COR-L47 (cell line): ENCODE measurements around the gene CARD11.

Experiments used
- DNase-seq: peaks from one replicate; lab custom pipeline; 2025; lab: John Stamatoyannopoulos, UW

CARD11 gene

DNA sequence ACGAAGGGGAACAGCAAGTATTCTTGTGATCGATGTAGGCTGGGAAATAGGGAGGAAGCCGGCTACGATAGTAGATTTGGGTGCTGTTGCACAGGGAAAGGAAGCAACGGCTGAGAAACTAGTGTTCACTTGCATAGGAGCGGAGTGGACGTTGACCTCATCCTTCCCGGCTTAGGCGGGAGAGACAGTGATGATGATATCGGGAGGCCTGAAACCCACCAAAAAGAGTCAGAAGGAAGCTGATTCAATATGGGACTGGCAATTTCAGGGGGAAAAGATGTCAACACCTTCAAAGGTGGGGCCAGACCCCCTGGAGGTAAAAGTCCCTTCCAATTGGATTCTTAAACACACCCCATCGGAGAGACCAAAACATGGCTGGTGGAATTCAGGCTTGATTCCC lies 61.3 kb downstream of the CARD11 start:
- DNase-seq, result no peak

DNA sequence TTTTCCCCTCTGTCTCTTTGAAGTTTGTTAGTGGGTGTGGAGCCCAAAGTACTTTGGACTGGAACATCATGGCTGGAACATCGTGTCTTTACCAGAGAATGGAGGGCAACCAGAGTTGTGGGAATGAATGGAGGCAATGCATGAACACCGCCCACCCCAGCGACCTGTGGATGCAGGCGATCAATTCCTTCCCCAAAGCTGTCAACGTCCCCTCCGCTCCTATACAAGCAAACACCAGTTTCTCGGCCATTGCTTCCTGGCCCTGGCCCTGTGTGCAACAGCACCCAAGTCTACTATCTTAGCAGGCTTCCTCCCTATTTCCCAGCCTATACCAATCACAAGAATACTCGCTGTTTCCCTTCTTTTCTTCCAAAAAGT lies 62.6 kb downstream of the CARD11 start:
- no peak for DNase-seq

DNA sequence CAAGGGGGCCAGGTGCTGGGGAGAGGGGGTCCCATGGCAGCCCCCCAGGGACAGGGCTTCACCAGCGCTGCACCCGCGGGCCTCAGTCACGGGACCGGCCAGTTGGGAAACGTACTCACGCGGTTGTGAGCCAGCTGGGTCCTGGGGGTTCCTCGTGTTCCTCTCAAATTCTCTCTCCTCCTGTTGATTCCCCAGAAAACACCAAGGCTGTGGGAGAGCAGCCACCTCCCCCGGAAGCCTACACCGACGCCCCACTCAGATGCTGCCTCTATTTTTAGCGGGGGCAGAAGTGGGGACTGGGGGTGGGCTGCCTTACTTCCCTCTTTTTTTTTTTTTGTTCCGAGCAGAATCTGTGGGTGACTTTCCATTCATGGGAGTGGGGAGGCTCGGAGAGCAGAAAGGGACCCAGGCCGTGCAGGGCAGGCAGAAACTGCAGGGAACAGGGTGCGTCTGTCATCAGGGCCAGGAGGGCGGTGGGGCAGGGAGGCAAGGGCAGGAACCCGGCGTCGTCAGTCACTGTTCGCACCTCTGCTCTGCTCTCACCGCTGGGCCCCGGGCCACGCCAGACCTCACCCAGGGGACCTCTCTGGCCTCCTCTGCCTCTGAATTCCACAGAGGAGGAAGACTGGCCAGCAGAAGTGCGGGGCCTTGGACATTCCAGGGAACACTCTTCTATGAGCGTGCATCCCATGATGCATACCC lies 63.1 kb downstream of the CARD11 start:
- no peak for DNase-seq

DNA sequence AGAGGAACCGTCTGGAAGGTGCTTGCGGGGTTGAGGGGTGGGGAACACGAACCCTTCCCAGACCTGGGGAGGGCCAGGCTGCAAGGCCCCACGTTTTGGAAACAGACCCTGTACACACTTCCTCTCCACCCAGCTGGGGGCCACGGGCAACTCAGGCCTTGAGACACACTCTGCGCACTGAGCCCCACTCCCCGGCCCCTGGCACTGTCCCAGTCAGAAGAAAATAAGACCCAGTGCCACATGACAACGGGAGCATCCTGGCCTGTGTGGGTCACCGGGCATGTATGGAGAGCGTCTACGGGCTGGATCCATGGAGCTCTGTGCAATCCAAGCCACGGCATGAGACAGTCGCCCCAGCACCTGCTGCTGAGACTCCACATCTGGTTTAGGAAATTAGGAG lies 63.7 kb downstream of the CARD11 start:
- no peak for DNase-seq

DNA sequence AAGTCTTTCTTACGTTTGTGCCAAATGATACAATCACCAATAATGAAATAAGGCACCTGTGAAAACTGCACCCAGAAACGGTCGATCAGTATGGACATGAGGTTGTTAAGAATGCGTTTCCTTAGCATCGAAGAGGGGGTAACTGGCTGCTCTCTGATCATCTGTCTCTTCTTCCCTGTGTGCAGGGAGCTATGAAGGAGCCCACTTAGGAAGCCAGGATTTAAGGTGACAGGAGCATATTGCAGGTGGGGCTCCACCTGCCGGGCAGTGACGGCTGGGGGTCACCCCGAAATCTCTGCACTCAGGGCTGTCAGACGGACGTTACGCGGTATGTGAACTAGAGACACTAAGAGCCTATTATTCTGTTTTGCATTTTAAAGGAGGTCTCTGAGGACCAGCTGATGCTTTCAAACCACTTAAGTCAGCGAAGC lies 64.5 kb downstream of the CARD11 start:
- DNase-seq, result no peak

DNA sequence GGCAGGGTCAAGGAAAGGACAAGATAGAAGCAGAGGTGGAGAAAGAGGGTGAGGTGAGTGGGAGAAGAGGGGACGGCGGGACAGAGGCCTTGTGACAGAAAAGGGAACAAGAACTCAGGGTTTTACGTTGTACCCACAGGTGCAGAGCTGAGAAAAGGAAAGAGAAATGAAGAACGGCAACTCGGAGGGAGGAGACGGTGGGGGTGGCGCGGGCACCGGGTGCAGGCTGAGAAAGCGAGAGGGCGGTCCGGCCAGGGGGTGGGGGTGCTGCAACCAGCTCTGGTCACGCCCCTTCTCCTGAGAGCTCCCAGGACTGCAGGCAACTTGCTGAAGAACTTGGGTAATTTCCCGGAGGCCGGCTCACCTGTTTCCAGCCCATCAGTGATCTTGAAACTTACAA lies 65.3 kb downstream of the CARD11 start:
- no peak for DNase-seq

DNA sequence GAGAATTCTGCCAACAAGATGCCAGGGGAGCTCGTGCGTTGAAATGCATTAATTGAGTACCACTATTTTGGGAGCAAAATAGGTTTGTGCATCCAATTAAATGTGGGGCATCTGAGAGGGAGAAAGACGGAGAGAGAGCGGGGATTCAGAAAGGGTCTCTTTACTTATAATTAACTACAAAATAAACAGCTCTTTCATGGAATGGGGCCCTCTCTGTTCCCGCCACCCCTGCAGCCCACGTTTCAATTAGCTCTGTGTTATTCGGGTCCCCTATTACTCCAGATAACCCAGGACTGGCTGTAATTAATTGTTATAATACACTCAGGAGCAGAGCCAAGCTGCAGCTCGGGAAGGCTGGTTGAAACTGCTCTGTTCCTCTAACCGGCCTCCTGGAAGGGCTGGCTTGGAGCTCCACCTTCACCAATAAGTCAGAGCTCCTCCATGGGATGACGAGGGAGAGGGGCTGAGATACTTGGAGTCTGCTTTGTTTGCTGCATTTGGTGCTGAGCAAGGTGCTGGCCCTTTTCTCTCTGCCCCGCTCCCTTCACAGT lies 67.8 kb downstream of the CARD11 start:
- no peak for DNase-seq

DNA sequence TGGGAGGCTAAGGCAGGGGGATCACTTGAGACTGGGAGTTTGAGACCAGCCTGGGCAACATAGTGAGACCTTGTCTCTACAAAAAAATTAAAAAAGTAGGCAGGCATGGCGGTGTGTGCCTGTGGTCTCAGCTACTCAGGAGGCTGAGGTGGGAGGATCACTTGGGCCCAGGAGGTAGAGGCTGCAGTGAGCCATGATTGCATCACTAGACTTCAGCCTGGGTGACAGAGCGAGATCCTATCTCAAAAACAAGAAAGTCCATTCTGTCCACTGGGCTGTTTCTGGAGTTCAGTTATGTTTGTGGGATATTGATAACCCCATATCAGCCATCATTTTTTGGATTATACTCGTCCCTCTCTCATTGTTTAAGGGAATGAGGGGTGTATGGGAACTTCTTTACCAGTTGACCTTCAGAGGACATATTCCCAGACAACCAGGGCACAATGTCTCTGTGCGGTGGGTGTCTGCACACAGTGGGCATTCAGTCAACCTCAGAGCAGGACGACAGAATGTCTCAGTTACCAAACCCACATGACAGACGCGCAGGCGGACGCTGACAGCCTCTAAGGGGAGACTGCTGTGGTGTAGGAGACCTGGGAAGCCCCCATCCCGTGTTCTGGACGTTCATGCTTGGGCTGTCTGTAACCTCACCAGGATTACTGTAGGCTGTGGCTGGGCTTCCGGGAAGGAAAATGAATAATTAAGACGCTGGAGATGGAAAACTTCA lies 69.4 kb downstream of the CARD11 start:
- no peak for DNase-seq

DNA sequence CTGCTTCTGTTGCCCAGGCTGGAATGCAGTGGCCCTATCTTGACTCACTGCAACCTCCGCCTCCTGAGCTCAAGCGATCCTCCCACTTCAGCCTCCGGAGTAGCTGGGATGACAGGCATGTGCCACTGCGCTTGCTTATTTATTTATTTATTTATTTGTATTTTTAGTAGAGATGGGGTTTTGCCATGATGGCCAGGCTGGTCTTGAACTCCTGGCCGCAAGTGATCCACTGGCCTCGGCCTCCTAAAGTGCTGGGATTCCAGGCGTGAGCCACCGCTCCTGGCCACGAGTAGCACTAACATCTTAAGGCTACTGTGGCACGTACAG lies 70.9 kb downstream of the CARD11 start:
- no peak for DNase-seq

DNA sequence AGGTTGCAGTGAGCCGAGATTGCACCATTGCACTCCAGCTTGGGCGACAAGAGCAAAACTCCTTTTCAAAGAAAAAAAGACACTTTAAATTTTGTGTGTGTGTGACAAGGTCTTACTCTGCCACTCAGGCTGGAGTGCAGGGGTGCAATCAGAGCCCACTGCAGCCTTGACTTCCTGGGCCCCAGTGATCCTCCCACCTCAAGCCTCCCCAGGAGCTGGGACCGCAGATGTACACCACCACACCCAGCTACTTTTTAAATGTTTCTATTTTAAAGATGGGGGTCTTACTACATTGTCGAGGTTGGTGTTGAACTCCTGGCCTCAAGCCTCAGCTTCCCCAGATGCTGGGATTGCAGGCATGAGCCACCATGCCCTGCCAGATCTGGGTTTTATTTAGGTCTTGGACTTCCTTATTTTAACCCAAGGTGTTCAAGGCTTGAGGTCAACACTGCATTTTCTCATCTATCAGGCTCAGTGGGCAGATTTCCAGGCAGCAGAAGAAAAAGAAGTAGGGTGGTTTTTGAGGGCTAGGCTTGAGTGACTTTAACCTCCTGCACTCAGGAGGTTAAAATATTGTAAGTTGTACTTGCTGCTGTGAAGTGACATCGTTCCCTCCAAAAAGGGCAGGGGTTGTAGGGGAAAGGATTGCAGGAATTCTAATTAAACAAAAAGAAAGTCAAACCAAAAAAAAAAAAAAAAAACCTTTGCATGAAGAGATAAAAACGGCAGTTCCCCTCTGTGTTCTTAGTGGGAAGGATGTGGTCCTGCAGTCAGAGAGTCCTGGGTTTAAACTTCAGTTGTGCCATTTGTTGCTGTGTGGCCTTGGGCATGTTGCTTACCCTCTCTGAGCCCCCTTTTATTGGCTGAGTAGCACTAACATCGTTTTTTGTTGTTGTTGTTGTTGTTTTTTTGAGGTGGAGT lies 71.5 kb downstream of the CARD11 start:
- no peak for DNase-seq

DNA sequence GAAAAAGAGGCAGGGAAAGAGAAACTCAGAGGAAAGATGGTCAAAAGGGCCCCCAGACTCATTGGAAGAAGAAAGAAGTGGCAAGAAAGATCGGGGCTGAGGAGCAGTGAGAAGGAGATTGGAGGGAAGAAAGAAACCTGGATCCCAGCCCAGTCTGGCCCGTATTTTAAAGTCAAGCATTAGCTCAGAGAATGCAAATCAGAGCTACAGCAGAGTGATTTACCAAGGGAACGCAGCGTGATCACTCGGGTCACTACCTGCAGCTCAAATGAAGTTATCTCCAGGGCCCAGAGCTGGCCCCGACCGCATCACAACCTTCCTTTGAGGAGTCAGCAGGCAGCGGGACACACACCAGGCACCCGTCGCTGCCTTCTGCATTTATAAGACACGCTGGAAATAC lies 72.8 kb downstream of the CARD11 start:
- no peak for DNase-seq

DNA sequence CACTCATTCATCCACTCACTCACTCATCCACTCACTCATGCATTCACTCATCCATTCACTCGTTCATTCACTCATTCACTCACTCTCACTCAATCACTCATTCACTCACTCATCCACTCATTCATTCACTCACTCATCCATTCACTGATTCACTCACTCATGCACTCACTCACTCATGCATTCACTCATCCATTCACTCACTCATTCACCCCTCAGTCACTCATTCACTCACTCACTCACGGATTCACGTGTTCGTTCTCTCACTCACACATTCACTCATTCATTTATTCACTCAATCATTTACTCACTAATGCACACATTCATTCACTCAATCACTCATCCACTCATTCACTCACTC lies 73.4 kb downstream of the CARD11 start:
- DNase-seq, result no peak

DNA sequence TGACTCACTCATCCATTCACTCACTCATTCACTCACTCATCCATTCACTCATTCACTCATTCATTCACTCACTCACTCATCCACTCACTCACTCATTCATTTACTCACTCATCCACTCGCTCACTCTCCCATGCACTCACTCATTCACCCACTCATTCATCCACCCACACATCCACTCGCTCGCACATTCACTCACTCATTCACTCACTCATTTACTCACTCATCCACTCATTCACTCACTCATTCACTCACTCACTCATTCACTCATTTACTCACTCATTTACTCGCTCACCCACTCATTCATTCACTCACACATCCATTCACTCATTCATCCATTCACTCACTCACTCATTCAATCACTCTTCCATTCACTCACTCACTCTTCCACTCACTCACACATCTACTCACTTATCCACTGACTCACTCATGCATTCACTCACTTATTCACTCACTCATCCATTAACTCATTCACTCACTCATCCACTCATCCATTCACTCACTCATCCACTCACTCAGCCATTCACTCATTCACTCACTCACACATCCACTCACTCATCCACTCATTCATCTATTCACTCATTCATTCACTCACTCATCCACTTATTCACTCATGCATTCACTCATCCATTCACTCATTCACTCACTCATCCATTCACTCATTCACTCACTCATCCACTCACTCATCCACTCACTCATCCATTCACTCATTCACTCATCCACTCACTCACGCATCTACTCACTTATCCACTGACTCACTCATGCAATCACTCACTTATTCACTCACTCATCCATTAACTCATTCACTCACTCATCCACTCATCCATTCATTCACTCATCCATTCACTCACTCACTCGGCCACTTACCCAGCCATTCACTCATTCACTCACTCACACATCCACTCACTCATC lies 74.0 kb downstream of the CARD11 start:
- DNase-seq, result no peak

DNA sequence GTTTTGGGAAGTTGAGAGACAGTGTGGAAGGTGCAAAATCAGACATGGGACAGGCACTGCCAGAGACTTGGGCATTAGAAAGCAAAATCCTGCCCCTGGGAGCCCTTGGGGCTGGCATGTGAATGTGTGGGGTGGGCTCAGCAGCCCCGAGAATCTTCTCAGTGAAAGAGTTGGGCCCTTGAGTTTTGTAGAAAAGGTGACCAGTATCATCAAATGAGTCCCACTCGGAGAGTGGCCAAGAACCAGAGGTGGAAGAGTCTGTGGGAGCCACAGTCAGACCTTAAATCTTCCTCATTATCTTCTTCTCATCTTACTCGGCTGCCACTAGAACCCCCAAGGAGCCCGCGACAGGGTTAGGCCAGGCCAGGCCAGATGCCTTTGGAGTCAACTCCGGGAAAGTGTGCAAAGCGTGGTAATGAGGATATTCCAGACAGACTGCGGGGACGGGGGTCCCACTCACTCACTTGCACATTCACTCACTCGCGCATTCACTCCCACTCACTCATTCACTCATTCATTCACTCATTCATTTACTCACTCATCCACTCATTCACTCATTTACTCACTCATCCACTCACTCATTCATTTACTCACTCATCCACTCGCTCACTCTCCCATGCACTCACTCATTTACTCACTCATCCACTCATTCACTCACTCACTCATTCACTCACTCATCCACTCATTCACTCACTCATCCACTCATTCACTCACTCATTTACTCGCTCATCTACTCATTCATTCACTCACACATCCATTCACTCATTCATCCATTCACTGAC lies 74.9 kb downstream of the CARD11 start:
- DNase-seq, result no peak

DNA sequence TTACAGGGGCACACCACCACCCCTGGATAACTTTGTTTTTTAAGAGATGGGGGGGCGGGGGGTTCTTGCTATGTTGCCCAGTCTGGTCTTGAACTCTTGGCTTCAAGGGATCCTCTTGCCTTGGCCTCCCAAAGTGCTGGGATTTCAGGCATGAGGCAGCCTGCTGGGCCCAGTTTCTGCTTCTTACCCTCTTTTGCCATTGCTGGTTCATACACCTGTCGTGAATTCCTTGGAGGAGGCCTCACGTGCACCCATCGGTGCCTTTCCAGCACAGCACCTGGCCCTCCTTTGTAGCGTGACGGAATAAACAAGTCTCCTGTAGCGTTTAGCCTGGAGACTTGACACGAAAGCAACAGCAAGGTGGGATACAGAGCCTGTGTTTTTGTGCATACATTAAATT lies 75.5 kb downstream of the CARD11 start:
- DNase-seq, result no peak

DNA sequence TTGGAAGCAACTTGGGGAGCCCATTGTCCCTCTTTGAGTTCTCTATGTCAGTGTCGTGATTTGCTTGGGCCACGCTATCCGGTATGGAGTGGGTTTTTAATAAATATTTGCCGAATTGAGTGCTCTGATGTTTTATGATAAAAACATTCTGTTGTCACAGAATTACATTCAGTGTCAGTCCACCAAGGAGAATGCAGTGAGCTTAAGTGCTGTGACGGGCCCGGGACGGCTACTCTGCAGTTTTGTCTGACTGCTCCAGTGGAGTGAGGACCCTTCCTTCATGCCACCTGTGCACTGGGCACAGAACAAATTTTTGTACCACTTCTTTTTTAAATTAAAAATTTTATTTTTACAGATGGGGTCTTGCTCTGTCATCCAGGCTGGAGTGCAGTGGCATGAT lies 76.0 kb downstream of the CARD11 start:
- no peak for DNase-seq

DNA sequence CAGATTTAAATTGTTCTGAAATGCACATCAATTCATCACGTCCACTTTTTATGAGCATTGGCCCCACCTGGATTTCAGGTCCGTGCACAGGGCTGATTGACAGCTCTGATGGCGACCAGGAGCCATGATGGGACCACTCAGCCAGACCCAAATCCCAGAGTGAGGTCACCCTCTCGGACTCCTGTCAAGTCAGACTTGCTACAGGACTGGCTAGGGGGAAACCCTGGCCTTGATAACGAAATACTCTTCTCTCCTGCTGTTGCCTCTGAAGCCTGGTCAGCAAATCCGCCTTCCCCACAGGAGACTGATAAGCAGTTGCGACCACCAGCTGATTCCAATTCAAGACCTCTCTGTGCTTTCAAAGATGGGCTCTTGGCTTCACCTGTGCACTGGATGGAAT lies 76.4 kb downstream of the CARD11 start:
- no peak for DNase-seq

DNA sequence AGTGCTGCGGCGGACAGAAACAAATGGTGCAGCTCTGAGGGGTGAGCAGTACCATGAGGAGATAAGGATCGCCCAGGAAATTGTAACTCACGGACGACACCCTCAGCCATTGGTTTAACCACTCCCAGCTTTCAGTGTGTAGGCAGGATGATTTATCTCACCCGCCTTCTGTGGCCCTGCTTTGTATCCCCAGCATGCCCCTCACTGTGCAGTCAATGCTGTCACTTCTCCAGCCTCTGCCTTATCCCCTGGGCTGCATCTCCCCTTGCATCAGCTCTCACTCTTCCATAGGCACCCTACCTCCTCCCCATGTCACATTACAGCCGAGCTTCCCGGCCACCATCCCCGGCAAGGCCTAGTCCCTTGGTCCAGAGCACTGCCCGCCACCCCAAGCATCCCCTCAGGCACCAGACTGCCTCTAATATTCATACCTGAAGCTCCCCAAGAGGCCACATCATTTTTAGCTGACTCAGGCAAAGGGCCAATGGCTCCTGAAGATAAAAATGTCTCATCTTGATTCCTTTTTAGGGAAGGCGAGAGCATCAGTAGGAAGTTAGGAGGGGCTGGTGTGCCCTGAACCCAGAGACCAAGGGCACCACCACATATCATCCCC lies 77.1 kb downstream of the CARD11 start:
- no peak for DNase-seq

DNA sequence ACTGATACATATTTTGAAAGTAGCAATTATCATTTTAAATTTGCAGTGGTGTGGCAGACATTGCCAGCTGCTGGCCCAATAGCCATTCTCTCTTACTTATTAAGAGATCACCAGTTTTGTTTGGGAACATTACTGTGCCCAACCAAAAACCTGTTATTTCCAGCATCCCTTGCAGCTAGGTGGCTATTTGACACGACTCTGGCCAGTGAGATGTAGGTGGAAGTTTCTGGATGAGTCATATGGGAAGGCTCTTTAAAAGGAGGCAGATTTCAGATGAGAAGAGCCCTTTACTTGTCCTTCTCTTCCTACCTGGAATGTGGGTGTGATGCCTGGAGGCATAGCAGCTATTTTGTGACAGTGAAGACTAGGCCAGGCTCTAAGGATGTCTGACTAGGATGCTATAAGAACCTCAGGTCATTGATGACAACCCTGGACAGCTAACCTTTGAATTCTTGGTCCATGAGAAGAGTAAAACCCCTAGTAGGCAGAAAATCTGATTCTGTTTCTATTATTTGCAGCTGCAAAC lies 77.9 kb downstream of the CARD11 start:
- DNase-seq, result no peak

DNA sequence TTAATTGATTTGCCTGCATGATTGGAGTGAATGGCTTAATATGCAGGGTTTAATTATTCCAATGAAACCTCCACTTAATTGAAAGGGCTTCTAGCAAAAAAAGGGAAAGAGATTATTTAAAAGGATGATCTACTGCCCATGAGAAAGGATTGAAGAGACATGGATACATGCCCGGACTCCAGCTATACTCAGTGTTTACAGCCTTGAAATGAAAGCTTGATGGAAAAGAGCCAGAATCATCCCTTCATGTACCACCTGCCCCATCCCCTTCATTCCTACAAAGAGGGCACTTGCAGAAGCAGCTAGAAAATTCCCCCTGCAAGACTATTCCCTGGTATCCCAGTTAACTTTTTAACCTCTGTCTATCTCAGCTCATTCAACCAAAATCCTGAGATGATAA lies 78.4 kb downstream of the CARD11 start:
- DNase-seq, result no peak
